Middle frontal gyrus (tissue), 1 donor: ENCODE data around the gene ZC3H12D.

ENCODE experiments used
- DNase-seq: peaks from one replicate; pipeline ENCODE4 v3.0.0-alpha.2; 2015; ENCODE audit warnings: low spot score; ENCODE audit errors: extremely low spot score

ZC3H12D gene

DNA sequence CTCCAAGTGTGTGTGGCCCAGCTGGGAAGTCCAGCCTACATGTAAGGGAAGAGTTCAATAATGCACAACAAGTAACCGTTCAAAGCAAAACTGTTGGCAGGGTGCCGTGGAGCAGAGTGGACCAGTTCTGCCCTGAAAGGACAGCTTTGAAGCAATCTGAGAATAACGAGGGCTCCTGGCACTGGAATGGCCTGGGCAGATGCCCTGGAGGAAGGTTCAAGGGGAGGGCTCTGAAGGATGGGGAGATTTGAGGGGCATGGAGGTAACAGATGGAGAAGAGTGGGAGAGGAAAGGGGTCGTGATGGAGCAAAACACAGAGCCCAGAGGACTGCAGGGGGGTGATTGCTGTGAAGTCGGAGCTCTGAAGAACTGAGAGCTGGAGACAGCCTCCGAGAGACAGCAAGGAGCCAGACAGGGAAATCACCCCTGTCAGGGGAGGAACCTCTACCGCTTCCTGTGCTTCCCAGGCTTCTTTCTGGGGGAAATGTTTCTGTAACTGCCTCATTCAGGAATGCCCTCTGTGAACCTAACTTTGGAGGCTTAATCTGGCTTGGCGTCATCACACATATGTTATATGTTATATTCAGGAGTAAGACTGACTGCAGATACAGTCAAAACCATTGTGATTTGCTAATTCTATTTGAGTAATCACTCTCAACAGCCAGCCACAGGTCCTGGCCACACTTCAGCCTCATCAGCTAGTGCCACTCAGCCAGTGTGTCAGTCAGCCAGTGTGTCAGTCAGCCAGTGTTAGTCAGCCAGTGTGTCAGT is 41.2 kb downstream of the ZC3H12D start:
- DNase-seq: no peak

DNA sequence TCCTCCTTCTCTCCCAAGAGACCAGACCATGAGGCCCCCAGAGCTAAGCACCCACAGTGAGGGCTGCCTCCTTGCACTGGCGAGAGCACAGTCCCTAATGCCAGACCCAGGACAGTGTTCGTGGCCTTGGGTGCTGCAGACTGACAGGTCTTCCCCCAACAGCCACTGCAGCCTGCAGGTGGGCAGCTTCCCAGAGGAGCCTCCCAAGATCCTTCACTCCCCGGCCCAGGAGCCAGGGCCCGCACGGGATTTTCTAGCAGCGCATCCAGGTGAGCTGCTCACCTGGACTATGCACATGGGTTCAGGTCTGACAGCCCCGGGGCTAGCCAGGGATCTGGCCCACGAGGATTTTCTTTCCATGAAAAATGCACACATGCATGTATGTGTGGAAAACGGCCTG is 43.1 kb downstream of the ZC3H12D start:
- DNase-seq: no peak

DNA sequence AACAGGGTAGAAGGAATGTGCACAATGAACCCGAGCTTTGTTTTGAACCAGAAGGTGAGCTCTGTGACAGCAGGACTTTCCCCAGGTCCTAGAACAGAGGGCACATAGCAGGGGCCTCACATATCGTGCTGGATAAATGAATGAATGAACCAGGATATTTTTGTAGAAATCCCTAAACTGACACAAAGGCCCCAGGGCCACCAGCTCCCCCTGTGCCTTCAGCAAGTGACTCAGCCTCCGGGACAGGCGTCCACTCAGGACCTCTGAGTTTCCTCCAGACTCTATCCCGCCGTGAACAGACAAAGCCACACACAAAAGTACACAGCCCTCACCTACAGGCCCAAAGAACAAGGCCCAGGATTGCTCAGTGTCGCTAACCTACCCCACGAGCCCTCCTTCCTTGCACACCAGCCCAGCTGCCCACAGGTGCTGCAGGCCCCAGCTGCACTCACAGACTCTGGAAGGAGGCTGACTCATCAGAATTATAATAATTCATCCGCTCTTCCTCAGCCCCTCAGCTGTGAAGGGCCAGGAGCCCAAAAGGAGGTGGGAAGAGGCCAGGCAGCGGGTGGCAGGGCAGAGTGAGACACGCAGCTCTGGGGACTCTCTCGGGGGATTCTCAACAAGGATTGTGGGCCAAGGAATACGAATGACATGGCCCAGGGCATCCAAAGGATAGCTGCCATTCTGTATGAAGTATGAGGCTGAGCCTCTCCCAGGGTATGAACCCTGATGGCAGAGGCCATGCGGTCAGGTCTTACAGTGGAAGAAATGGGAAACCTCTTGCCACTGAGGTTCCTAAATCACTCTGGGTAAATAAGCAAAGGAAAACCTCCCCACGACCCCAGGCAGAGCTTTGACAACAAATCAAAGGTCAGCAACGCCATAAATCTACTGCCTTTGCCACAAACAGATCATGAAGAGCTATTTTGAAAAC is 43.8 kb downstream of the ZC3H12D start:
- DNase-seq: no peak

DNA sequence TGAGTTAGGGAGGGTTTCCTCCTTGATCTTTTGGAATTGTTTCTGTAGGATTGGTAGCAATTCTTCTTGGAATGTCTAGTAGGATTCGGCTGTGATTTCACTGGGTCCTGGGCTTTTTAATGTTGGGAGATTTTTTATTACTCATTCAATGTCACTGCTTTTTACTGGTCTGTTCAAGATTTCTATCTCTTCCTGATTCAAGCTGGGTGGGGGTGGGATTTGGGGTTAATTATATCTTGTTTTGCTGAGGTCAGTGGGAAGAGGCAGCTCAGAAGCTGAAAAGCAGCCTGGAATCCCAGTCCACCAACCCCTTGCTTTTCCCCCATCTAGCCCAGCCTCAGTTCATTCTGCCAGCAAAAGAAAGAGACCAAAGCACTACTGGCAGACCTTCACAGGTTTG is 45.2 kb downstream of the ZC3H12D start:
- no peak for DNase-seq

DNA sequence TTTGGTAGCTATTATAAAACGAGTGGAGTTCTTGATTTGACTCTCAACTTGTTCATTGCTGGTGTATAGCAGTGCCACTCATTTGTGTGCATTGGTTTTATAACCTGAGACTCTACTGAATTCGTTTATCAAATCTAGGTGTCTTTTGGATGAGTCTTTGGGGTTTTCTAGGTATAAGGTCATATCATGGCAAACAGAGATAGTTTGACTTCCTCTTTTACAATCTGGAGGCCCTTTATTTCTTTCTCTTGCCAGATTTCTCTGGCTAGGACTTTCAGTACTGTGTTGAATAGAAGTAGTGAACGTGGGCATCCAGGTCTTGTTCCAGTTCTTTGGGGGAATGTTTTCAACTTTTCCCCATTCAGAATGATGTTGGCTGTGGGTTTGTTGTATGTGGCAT is 46.0 kb downstream of the ZC3H12D start:
- DNase-seq: no peak

DNA sequence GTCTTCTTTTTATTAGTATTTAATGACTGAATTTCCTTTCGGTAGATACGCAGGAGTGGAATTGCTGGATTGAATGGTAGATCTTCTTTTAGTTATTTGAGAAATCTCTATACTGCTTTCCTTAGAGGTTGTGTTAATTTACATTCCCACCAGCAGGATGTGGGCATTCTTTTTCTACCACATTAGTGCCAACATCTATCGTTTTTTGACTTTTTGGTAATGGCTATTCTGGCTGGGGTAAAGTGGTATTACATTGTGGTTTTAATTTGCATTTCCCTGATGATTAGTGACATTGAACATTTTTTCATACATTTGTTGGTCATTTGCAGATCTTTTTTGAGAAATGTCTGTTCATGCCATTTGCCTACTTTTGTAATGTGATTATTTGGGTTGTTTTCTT is 47.6 kb downstream of the ZC3H12D start:
- DNase-seq: no peak

DNA sequence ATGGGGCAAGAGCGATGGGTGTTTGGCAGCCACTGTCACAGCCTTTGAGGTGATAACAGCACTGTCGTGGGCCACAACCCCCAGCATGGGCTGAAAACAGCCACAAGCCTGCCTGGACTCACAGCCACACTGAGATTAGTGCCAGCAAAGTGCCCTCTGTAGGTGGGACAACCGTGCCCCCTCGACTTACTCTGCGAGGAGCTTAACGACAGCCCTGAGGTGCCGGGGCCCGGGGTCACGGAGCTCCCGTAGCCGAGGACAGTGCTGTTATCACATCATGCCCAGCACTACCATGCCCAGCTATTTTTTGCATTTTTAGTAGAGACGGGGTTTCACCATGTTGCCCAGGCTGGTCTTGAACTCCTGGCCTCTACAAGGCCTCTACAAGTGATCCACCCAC is 48.2 kb downstream of the ZC3H12D start:
- no peak for DNase-seq

DNA sequence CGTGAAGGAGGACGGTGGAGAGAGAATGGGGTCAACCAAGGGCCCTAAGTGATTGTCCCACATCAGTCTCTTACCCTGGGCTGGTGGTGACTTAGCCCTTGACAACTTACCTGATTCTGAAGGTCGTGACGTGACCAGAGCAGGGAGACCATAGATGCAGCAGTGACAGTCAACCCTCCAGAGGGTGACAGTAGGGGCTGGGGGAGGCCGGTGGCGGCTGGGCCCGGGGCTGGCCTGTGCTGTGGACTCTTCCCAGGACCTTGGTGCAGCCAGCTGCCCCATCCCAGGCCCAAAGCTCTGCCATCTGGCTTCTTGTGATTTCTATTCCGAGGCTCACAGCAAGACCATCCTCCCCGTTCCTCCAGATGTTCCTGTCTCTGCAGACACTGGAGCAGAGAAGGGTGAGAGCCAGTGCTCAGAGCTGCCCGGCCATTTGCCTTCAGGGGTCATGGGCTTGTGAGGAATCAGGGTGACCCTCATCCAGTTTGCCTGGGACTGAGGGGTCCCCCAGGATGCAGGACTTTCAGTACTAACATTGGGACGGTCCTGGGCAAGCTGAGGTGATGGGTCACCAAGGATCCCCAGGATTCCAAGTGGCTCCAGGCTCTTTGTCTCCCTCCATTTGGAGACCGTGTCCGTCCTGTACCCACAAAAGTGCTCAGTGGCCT is 48.8 kb downstream of the ZC3H12D start:
- DNase-seq: no peak

DNA sequence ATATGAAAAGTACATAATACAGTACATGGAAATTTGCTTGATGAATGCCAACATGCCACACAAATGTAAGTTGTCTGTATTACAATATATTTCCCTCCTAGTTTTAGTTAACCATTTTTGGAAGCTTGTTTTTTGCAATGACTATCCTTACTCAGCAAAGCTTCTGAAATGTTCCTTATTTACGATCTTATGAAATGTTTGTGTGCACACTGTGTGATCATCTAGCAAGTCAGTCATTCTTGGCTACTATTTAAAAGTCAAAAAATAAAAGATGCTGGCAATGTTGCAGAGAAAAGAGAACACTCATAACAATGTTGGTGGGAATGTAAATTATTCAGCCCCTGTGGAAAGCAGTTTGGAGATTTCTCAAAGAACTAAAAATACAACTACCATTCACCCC is 50.9 kb downstream of the ZC3H12D start:
- no peak for DNase-seq

DNA sequence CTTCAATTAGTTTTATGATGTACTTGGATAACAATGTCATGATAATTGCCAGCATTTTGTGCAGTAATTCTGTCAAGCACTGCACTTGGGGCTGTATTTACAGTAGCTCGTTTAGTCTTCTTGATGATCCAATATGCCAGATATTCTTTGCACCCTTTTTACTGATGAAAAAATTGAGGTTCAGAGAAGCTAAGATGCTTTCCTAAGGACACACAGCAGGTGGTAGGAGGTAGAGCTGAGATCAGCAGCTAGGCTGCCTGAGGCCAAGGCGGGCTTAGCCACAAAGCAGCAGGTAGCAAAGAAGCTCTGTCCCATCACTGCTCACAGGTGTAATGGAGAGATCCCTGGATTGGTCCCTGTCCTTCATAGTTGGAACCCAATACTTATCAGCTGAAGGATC is 51.4 kb downstream of the ZC3H12D start:
- DNase-seq: no peak

DNA sequence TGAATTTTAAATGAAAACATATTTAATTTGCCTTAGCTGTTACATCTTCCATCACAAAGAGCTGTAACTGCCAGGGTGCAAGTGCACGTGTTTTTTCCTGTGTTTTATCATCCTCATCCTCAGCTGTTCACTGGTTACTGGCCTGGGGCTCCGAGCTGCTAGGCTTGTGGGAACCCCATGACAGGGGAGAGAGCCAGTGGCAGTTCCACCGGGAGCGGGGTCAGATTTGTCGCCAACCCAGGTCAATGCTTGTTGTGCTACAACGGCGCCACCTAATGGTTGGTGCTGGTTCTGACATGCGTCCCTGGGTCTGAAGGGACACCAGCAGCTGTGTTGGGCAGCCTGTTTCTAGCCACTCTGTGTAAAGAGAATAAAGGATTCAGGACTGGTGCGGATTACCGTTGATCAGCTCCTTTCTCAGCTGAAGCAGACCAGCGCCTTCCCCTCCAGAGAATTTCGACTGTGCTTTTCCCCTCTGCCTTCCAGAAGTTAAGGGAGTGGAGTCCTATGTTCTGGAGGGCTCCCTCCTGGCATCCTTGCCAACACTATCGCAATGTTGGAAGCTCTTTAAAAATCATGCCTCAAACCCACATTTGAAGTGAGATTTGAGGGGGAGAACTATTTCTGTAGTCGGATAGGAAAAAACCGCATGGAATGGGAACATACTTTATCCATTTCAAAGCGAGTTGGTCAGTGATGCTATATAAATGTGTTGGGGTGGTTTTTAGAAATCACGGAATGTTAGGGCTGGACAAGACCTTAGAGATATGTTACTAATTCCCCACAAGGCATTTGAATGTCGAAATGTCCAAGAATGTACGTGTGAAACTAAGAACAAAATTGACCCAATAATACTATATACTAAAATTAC is 52.7 kb downstream of the ZC3H12D start:
- peak; percentile 85 for DNase-seq

DNA sequence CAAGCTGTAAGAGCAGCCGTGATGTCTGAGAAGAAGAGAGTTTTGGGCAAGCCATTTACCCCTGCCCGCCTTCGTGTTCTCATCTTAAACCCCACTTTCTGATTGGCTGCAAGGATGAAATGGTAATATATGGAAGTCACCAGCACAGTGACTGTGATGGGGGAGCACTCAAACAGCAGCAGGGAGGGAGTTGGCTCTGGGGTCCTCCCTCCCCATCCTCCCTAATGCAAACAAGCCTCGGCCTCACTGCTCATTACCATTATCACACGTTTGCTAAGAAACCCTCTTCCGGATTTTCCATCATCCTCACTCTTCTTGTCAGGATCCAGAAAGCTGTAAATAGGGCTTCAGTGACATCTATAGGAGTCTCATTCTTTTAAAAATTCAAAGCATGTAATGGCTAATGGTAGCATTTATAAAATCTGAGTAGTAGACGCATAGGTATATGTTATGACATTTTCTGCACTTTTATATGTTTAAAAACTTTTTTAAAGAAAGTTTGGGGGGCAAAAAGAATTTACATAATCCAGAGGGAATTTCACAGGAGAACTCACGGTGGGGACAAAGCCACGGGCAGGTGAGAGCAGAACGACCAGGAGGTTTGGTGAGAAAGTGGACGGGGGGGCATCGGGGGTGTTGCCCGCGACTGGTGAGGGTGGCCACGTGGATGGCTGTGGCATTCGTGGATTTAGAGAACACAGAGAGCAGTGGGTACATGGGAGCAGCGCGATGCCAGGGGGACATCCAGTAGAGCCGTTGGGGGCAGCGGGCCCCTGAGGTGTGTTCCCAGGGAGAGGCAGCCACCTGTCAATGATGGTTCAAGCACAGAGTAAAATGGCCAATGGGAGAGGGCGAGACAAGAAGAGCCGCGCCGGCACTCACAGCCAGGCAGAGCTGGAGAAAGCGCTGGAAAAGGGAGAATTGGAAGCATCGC is 55.1 kb downstream of the ZC3H12D start:
- no peak for DNase-seq

DNA sequence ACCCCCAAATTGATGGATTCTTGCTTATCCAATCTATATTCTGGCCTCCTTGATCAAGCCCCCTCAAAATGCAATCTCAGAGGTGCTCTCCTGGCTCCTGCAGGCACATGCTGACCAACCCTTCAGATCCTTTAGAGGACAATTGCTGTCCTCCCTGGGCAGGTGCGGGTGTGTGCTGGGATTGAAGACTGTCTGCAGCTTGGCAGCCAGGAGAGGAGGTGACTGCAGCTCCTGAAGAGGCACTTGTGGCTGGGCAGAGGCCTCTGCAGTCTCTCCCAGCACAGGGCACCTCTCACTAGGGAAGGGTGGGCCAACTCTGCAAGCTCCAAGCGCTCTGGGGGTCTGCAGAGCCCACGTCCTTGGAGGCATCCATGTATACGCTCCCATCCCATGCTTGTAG is 56.2 kb downstream of the ZC3H12D start:
- no peak for DNase-seq

DNA sequence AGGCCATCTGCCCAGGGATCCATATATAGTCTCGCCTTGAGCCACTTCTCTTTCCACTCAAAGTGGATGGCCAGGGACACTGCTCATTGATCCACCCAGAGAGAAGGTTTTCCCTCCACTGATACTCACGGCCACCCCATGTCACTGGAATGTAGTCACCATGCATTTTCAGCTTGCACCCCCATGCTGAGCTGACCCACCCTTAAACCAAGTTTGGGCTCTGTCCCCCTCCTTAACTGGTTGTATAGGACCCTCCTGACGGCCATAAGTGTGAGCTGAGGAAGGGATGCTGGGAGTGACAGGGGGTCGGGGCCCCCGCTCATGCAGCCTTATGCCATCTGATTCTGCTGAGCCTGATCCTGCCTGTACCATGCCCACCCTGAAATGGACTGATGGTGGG is 59.1 kb downstream of the ZC3H12D start:
- DNase-seq: no peak

DNA sequence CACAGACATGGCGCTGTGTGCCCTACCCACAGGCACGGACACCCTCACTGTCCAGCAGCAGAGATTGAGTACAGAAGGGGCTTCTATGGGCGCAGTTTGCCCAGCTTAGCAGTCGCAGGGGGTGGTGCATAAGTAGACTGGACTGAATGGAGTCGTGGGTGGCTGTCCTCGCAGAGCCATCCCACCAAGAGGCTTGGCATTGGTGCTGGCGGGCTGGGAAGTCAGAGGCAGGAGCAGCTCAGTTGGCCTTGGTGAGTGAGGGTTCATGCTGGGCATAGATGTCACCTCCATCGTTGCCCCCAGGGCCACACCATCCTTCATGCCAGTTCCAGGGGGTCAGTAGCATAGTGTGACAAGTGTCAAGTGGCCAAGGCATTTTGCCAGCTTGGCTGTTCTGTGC is 59.6 kb downstream of the ZC3H12D start:
- no peak for DNase-seq

DNA sequence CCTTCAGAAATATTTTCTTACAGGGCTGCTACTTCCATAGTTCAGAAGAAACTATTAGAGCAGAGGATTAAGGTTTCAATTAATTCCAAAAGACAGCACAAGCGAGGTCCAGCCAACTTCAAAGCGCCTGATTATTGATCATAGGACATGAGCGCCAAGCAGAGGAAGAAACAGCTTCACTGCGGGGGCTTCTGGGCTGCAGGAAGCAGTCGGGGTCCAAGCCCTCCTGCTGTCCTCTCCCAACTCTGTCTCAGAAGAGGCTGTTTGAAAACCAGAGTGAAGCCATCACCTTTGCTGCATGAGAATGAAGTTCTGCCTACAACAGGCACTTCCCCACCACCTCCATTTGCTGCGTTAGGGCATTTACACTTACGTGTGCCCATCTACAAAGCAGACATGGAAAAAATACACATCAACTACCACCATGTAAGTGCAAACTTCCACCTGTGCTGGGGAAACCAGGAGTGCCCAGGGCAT is 60.8 kb downstream of the ZC3H12D start:
- DNase-seq: no peak

DNA sequence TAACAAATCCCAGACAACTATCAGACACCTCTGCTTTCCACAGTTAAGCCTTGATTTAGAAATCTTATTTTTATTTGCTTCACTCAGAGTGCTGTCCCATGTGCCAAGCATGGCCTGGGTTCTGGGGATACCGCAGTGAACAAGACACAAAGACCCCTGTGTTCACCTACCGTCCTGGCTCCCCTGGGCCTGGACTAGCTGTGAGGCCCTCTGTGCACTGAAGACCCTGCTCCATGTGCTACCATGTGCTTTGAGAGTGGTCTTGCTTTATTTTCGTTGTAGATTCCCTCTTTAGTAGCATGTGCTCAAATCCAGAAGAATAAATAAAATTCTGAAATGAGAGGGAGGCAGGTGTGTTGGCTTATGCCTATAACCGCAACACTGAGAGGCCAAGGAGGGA is 62.2 kb downstream of the ZC3H12D start:
- no peak for DNase-seq

DNA sequence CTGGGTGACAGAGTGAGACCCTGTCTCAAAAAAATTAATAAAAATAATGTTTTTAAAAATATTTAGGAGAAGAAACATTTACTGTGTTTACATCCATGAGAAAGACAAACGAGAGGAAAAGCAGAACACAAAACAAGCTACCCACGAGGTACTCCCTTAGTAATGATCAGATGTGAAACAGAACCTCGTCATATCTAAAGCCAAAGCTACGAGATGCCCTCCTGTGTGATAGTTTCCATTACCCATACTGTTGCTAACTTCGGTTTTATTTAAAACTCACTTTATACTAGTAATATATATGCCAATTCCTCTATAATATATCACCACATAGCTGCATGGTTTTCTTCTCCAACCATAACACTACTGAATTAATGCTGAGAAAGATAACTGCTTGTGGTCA is 63.7 kb downstream of the ZC3H12D start:
- no peak for DNase-seq

DNA sequence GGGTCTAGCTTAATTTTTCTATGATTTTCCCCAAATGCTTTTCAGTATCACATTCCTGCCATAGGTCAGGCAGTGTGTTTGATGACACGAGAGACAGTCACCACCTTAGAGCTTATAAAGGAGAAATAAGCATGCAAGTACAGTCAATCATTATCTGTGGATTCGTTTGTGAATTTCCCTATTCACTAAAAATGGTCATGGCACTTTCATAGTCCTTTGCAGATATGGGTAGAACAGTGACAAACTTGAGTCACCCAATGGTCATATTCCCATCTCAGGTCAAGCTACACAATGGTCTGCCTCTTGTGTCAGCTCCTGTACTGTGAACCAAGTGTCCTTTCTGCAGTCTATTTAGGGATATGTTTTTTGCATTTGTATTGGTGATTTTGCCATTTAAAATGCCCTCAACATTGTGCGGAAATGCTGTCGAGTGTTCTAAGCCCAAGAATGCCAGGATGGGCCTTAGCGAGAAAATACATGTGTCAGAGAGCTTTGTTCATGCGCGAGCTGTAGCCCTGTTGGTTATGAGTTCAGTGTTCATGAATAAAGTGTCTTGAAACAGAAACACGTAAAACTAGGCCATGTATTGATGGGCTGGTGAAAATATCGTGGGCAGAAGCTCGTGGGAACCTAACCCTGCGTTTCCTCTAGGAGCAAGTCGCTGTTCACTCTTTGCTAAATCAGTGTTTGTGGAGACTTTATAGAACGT is 65.0 kb downstream of the ZC3H12D start:
- DNase-seq: no peak
